NCI-H2081 (cell line): ENCODE measurements around the gene ALKBH7.
"Not testable (repeated sequence)": the region's sequence is repeated elsewhere in the genome, so short reads cannot be mapped to it uniquely, and the experiment has no call there.

Source experiments
- DNase-seq, 2 experiments: peaks; one replicate each; lab custom pipeline; 2025; lab: John Stamatoyannopoulos, UW

Gene ALKBH7, protein sequence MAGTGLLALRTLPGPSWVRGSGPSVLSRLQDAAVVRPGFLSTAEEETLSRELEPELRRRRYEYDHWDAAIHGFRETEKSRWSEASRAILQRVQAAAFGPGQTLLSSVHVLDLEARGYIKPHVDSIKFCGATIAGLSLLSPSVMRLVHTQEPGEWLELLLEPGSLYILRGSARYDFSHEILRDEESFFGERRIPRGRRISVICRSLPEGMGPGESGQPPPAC

DNA sequence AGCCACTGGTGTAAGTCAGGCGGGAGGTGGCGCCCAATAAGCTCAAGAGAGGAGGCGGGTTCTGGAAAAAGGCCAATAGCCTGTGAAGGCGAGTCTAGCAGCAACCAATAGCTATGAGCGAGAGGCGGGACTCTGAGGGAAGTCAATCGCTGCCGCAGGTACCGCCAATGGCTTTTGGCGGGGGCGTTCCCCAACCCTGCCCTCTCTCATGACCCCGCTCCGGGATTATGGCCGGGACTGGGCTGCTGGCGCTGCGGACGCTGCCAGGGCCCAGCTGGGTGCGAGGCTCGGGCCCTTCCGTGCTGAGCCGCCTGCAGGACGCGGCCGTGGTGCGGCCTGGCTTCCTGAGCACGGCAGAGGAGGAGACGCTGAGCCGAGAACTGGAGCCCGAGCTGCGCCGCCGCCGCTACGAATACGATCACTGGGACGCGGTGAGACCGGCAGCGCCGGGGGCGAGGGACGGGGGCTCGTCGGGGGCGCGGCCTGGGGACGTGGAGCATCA lies at the start of gene ALKBH7:
TSS of gene ALKBH7 (plus strand) at position 201 of the 502 bp plus-strand sequence. CDS start at position 228, 27 bp downstream.
- peak; percentile 98 to 99 for DNase-seq

DNA sequence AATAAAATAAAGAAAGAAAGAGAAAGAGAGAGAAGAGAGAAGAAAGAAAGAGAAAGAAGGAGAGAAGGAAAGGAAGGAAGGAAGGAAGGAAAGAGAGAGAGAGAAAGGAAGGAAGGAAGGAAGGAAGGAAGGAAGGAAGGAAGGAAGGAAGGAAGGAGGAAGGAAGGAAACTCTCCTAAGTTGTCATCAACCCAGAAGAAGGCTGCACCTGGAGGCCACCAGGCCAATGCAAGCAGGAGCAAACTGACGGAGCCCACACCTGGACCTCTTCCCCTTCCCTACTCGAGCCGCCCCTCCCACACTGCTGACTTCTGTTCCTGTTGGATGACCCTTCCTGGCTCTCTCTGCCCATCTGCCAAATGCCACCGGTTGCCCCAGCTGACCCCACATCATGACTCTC lies 47.8 kb upstream of the ALKBH7 start:
- no peak for DNase-seq

DNA sequence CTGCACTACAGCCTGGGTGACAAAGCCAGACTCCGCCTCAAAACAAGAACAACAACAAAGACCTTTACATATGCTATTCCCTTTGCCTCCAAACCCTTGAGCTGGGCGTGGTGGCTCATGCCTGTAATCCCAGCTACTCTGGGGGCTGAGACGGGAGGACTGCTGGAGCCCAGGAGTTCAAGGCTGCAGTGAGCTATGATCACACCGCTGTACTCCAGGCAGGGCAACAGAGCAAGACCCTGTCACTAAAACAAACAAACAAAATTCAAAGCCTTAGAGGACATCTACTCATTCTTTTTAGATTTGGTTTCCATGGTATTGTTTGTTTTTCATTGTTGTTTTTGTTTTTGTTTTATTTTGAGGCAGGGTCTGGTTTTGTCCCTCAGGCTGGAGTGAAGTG lies 47.0 kb upstream of the ALKBH7 start:
- no peak for DNase-seq

DNA sequence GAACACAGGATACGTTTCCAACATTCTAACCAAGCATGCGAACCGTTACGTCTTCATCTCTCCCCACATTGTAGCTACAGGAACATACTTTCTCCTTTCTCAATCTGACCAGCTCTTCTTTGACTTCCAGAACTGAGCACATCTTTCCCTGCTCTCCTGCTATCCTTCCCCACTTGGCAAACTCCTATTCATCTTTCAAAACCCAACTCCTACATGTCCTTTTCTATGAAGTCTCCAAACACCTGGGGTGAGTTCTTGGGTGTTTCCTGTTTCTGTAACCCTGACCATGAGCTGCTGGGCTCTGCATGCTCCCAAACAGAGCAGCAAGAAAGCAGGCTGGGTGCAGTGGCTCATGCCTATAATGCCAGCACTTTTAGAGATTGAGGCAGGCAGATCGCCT lies 45.8 kb upstream of the ALKBH7 start:
- DNase-seq: no peak

DNA sequence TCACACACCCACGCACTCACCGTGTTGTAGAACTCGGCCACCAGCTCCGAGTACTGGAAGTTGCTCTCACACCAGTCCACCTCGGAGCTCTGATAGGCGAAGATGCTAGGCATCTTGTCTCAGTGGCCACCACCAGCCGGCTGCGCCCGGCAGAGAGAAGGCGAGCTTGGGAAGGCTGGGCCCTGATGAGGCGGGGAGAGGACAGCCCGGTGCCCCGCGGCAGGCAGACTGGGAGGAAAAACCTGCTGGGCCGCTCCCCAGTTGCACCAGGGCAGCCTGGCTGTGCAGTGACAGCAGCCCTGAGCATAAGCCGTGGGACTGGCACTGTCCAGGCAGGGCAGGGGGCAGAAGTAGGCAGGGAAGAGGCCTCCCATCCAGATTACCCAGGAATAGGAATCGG lies 39.2 kb upstream of the ALKBH7 start, which contains the start of gene ACER1:
TSS of gene ACER1 (minus strand) at position 174 of the 400 bp plus-strand sequence. CDS start at position 113, 61 bp downstream.
- DNase-seq: no peak

DNA sequence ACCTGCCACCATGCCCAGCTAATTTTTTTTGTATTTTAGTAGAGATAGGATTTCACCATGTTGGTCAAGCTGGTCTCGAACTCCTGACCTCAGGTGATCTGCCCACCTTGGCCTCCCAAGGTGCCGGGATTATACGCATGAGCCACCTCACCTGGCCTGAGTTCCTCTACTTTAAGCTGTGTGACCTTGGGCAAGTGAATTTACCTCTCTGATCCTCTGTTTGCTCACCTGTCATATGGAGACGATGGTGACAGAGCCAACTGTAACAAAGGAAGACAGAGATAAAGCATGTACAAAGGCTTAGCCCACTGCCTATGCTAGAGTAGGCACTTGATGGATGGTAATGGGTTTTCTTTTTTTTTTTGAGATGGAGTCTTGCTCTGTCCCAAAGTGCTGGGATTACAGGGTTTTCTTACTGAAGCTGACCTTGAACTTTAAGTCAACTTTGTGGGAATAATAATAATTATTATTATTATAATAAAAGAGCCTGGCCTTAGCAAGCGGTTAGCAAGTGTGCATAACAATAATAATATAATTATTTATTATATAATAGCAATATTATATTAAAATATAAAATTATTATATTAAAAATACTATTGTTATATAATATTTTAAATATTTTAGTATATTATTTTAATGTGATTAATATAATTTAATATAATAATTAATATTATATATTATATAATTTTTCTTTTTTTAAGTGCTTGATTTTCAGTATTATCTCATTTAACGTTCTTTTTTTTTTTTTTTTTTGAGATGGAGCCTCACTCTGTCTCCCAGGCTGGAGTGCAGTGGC lies 37.9 kb upstream of the ALKBH7 start:
- DNase-seq: no peak

DNA sequence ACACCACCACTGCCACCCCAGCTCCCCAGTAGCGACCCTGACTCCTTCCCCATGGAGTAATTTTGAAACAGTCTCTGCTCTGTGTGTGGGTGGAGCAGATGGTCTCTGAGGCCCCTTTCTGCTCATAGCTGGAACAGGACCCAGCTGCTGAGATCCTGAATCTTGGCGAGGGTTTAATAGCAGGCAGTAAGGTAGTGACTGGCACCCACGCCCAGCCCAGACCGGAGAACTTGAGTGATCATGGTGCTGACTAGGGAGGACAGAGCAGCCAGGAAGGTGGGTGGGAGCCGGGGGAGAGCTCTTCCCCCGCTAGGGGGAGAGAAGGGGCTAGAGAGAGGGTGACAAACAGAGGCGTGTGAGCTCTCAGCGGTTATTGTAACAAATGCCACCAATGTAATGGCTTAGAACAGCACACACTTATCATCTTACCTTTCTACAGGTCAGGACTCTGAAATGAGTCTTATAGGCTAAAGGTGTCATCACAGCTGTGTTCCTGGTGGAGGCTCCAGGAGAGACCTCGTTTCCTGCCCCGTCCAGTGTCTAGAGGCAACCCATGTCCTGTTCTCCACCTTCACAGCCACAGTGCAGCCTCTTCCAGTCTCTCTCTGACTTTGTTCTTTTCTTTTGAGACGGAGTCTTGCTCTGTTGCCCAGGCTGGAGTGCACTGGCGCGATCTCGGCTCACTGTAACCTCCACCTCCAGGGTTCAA lies 31.9 kb upstream of the ALKBH7 start:
- no peak for DNase-seq

DNA sequence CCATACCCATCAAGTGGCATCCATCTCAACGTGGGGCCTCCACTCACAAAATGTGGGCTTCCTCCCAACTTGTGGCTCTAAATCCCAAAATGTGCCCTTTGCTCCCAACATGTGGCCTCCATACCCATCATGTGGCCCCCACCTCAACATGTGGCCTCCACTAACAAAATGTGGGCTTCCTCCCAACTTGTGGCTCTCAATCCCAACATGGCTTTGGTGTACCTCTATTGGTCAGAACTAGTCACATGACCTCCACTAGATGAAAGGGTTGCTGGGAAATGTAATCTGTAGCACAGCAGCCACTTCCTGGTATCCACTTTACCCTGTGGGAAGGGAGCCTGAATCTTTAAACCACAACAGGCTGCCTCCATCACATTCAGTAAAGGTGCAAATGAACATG lies 29.1 kb upstream of the ALKBH7 start:
- DNase-seq: no peak

DNA sequence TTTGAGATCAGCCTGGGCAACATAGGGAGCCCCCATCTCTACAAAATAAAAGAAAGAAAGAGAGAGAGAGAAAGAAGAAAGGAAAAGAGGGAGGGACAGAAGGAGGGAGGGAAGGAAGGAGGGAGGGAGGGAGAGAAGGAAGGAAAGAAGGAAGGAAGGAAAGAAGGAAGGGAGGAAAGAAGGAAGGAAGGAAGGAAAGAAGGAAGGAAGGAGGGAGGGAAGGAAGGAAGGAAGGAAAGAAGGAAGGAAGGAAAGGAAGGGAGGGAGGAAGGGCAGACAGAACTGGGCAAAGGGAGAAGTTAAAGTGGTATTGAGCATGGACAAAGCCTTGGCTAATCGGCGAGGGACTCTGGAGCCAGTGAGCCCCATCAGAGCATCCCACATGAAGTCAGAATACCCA lies 23.3 kb upstream of the ALKBH7 start:
- not testable (repeated sequence) for DNase-seq

DNA sequence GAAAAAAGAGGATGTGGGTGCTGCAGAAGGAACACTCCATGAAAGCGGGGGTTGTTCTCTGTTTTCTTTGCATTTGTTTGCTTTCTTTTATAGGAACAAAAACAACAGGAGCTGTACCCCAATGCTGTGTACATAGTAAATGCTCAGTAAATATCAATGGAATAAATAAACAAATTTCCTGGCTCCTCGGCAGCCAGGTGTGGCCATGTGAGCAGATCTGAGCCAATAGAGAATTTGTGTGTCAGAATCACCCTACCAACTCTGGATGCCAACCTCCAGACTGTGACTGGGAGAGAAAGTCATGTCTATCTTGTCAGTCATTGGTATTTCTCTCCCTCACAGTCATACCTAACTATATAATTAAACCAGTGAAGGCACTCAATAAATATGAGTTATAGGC lies 21.9 kb upstream of the ALKBH7 start:
- DNase-seq: no peak

DNA sequence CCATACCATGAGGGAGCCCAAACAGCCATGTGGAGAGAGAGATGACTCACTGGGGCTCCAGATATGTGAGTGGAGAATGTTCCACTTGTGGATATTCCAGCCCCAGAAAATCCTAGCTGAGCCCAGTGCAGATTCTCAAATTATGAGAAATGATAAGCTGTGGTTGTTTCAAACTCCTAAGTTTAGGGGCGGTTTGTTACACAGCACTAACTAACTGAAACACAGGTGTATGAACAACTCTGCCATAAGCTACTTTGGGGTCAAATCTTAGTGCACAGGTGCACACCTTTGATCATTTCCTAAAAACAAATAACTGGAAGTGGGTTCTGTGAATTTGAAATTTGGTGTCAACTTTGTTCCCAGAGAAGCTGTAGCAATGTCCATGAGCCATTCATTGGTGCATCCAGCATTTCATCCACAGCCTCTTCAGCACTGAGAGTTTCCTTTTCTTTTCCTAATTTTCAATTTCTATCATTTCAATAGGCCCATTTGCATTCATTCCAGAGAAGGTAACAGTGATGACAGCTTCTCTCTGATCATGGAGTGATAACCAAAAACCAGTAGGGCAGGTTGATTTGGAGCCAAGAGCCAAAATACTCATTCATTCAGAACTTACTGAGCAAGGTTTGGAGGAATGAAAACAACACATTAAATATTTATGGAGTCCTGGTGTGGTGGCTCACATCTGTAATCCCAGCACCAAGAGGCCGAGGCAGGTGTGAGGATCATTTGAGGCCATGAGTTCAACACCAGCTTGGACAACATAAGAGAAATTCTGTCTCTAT lies 20.0 kb upstream of the ALKBH7 start:
- DNase-seq: no peak

DNA sequence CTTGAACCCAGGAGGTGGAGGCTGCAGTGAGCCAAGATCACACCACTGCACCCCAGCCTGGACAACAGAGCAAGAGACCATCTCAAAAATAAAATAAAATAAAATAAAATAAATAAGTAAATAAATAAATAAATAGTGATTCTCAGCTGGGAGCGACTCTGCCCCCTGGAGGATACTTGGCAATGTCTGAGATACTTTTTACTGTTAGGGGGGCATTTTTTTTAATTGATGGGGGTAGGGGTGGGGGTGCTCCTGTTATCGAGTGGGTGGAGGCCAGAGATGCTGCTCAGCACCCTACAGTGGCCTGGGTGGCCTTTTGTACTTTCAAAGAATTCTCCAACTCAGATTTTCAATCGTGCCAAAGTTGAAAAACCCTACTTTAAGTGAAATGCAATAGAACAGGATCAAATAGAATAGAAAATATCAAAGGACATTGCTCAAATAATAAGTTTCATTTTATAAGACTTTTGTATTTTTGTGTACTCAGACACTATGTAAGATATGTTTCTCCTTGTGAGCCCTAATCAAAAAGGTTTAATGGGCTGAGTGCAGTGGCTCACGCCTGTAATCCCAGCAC lies 18.4 kb upstream of the ALKBH7 start:
- no peak for DNase-seq

DNA sequence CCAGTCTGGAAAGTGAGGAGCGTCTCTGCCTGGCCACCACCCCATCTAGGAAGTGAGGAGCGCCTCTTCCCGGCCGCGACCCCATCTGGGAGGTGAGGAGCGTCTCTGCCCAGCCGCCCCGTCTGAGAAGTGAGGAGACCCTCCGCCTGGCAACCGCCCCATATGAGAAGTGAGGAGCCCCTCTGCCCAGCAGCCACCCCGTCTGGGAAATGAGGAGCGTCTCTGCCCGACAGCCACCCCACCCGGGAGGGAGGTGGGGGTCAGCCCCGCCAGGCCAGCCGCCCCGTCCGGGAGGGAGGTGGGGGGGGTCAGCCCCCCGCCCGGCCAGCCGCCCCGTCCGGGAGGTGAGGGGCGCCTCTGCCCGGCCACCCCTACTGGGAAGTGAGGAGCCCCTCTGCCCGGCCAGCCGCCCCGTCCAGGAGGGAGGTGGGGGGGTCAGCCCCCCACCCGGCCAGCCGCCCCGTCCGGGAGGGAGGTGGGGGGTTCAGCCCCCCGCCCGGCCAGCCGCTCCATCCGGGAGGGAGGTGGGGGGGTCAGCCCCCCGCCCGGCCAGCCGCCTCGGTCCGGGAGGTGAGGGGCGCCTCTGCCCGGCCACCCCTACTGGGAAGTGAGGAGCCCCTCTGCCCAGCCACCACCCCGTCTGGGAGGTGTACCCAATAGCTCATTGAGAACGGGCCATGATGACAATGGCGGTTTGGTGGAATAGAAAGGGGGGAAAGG lies 17.1 kb upstream of the ALKBH7 start:
- not testable (repeated sequence) for DNase-seq

DNA sequence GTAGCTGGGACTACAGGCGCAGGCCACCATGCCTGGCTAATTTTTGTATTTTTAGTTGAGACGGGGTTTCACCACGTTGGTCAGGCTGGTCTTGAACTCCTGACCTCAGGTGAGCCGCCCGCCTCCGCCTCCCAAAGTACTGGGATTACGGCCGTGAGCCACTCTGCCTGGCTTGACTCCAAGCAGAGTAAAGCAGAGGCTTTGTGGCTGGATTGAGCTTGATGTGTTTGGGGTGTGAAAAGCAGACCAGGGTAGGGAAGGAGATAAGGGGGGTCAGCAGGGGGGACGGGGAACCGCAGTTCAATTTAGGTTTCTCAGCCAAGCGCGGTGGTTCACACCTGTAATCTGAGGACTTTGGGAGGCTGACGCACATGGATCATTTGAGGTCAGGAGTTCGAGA lies 15.4 kb upstream of the ALKBH7 start:
- no peak for DNase-seq

DNA sequence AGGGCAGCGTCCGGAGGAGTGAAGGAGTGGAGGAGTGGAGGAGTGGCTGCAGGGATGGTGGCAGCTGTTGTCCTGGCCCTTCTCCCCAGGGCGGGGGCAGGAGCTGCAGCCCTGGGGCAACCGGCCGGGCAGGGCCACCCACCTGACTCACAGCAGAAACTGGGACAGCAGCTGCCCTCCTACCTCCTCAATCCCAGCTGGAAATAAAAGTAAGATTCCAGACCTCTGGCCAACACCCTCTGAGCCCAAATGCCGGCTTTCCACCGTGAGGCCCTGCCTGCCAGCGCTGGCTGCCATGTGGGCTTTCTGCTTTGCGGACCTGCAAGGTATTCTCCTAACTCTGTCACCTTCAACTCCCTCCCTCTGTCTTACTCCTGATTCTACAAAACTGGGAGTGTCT lies 14.6 kb upstream of the ALKBH7 start:
- no peak for DNase-seq

DNA sequence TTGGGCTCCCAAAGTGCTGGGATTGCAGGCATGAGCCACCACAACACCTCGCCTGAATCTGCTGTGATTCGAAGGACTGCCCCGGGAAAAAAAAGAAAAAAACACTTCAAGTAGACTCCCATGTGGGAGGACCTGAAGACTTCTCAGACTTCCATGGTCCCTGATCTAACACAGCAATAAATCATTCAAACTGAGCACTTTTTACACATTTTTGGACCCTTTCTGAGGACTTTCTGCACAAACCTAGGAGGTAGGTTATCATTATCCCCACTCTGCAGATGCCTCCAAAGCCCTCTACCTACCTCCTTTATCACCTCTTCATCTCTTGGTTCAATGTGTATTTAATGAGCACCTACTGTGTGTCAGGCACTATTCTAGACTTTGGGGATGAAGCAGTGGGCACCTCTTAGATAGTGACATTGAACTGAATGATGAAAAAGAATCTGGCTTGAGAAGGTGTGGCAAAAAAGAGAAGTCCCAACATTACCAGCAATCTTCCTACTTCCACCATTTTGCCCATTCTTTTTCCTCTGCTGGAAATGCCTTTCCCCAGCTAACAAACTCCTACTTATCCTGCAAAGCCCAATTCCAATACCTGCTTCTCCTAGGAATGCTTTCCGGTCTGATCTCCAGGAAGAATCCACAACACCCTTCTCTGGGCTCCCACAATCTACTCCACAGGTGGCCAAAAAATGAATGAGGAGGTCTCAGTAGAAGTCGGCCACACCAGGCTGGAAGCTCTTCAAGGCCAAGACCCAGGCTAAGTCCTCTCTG lies 12.8 kb upstream of the ALKBH7 start:
- DNase-seq: no peak

DNA sequence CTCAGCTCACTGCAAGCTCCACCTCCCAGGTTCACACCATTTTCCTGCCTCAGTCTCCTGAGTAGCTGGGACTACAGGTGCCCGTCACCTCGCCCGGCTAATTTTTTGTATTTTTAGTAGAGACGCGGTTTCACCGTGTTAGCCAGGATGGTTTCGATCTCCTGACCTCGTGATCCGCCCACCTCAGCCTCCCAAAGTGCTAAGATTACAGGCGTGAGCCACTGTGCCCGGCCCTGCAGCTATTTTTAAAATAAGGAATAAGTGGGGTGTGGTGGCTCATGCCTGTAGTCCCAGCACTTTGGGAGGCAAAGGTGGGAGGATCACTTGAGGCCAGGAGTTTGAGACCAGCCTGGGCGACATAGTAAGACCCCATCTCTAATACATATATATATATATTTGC lies 12.1 kb upstream of the ALKBH7 start:
- not testable (repeated sequence) for DNase-seq

DNA sequence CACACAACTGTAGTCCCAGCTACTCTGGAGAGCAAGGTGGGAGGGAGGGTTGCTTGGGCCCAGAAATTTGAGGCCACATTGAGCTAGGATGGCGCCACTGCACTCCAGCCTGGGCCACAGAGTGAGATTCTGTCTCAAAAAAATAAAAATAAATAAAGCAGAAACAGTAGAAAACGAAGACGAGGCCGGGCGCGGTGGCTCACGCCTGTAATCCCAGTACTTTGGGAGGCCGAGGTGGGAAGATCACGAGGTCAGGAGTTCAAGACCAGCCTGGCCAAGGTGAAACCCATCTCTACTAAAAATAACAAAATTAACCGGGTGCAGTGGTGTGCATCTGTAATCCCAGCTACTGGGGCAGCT lies 11.8 kb upstream of the ALKBH7 start:
- DNase-seq: not testable (repeated sequence)

DNA sequence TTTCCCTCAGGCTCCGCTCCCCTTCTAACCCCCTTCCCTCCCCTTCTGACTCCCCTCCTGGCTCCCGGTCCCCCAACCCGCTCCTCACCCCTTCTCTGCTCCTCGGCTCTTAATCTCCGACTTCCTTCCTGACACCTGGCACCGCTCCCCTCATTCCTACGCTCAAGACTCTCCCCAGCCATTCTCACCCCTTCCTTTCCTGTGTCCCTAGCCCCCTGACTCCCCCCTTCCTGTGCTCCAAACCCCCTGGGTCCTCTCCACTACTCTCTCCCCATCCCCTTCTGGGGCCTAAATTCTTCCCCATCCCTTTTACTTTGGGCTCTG lies 10.6 kb upstream of the ALKBH7 start:
- no peak for DNase-seq

DNA sequence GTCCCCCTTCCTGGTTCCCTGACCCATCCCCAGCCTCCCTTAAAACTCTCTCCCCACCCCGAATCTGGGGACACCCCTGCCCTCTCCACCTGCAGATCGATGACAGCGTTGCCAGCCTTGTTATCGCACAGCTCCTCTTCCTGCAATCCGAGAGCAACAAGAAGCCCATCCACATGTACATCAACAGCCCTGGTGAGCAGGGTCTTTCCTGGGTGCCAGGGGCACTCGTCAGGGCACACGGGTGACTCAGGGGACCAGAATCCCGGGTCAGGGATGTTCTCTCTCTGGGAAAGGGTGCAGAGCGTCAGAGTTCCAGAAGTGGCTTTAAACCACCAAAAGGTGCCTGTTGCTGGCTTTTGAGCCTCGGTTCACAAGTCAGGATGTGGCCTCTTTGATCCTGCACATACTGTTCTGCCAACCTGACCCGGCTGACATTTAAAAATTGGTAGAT lies 10.2 kb upstream of the ALKBH7 start:
- no peak for DNase-seq
